Measurements from ENCODE around the gene AGPAT4. TPM values are rescaled to one million over a fixed set of nuclear protein-coding genes. Genes with fewer than 3 reads are reported as not detected.

The AGPAT4 gene
- total RNA-seq, 1 experiment from 2014 or later, result 22.0 TPM

GRCh38 chr6:161266513-161267230, 7.2 kb downstream of the AGPAT4 start:
- no peak overlapping the region for H3K14ac ChIP-seq (ENCODE audit: insufficient read depth, low read length)
- H4K5ac ChIP-seq (ENCODE audit: insufficient read length, low read depth, low read length), result no peak overlapping the region

More at GRCh38 chr6:161266513-161267230, 7.2 kb downstream of the AGPAT4 start:
- no peak overlapping the region for H2BK12ac ChIP-seq (ENCODE audit: insufficient read length, low read depth, low read length)
- H3K56ac ChIP-seq (ENCODE audit: insufficient read length, low read depth, low read length), result no peak overlapping the region
- peaks cover 29 to 40% (median 33%) of the 10 kb centered on the region in 3 experiments for H3K36me3 Mint-ChIP-seq (ENCODE audit: insufficient read depth in 1 of 3, low read depth in 3 of 3)
- no peaks in the 10 kb centered on the region for H4K20me1 ChIP-seq (ENCODE audit: control insufficient read depth, insufficient read depth, insufficient read length)
- no peak overlapping the region for H3K27ac ChIP-seq (ENCODE audit: insufficient read length, low read depth, low read length)
- no peak overlapping the region for H2AFZ ChIP-seq (ENCODE audit: low read length)
- no peaks in the 10 kb centered on the region for H3K23me2 ChIP-seq (ENCODE audit: insufficient read length, low read depth, low read length, poor library complexity, severe bottlenecking)
- no peak overlapping the region for H4K8ac ChIP-seq (replicated peaks; ENCODE audit: insufficient read length, low read depth, low read length)
- H3K27me3 Mint-ChIP-seq (ENCODE audit: low read depth), result no peaks in the 10 kb centered on the region
- H4K91ac ChIP-seq (ENCODE audit: insufficient read length, low read depth, low read length), result no peak overlapping the region
- no peak overlapping the region for H2BK5ac ChIP-seq (ENCODE audit: insufficient read length, low read length)
- H2BK15ac ChIP-seq (ENCODE audit: low read depth, low read length), result no peak overlapping the region
- no peak overlapping the region for H3K4me2 ChIP-seq (ENCODE audit: insufficient read depth, insufficient read length, low read length)
- no peak overlapping the region for H2AK5ac ChIP-seq (ENCODE audit: insufficient read length, low read length)
- H2BK20ac ChIP-seq (ENCODE audit: low read depth, low read length, poor library complexity, severe bottlenecking), result no peak overlapping the region
- no peak overlapping the region for H3T11ph ChIP-seq (ENCODE audit: low read length)
- H3K4me1 ChIP-seq (ENCODE audit: insufficient read depth, low read length), result peaks cover 2% of the 10 kb centered on the region
- no peak overlapping the region for H3K9ac ChIP-seq (ENCODE audit: extremely low read depth, insufficient read length, low read length)
- WGBS (ENCODE audit: extremely low coverage, insufficient read length, low lambda C conversion rate), result no CpG with 5 or more reads among the region's 9 CpGs
- TF ChIP-seq CTCF (conservative IDR thresholded peaks at IDR 0.05), result no peak
- H3K4me1 Mint-ChIP-seq, result peaks cover 33 to 37% of the 10 kb centered on the region in 2 experiments
- H3K9me3 ChIP-seq (ENCODE audit: control insufficient read depth, low read depth, low read length), result no peaks in the 10 kb centered on the region
- no peak overlapping the region for H2BK120ac ChIP-seq (ENCODE audit: low read depth, low read length, poor library complexity, severe bottlenecking)
- H3K9me3 Mint-ChIP-seq, result no peaks in the 10 kb centered on the region
- no peaks in the 10 kb centered on the region for H3K27me3 ChIP-seq (ENCODE audit: insufficient read depth, low read length)
- DNase-seq, result no peak
- H3K18ac ChIP-seq (ENCODE audit: insufficient read length, low read depth, low read length), result no peak overlapping the region
- peaks cover 6% of the 10 kb centered on the region; the same call in 1 of the 2 replicates for H3K79me2 ChIP-seq (ENCODE audit: insufficient read depth, low read length)
- H3K23ac ChIP-seq (ENCODE audit: insufficient read length, low read depth, low read length), result no peak overlapping the region
- H3K4ac ChIP-seq (ENCODE audit: low read depth, low read length), result no peak overlapping the region
- no peak overlapping the region for H3K4me3 Mint-ChIP-seq
- H3K27ac Mint-ChIP-seq, result peak overlapping the region in 1 of 3 experiments; percentile 20; a peak in 3 of 7 replicates
- peaks cover 6% of the 10 kb centered on the region for H3K79me1 ChIP-seq (ENCODE audit: insufficient read depth, low read depth, low read length, poor library complexity, severe bottlenecking)
